ENCODE measurements around the gene OR8S1. TPM values are rescaled to one million over a fixed set of nuclear protein-coding genes. Genes with fewer than 3 reads are reported as not detected.

Gene OR8S1
- total and polyA plus RNA-seq, 2 of the 8 experiments (the other 6 are each of a cell fraction or from before 2014, with no cell fraction given) = not detected

- TF ChIP-seq CHD7 (IDR thresholded peaks at IDR 0.05; ENCODE audit: insufficient replicate concordance, low read length) (no peak), E2F6 (IDR thresholded peaks at IDR 0.05) (no peak), MAX (IDR thresholded peaks at IDR 0.05) (no peak), POLR2A (IDR thresholded peaks at IDR 0.05; ENCODE audit: control extremely low read depth in 1 of 2, low read depth in 2 of 2, low read length in 2 of 2) (no peak)
Observed at GRCh38 chr12:48512855-48513254, 12.6 kb upstream of the OR8S1 start (continued).

Data from H1 (cell line).